RWPE2 (cell line): Measurements from ENCODE around the gene CLRN2.

Source experiments
- ATAC-seq: fragments of 200-7000 bp; cut with Tn5 transposase; 3 replicates; pipeline ENCODE4 v1.9.1; 2021; ENCODE audit warnings: low read depth
- DNase-seq: peaks from one replicate; pipeline ENCODE4 v3.0.0-alpha.2; 2020; ENCODE audit warnings: low spot score
- H3K27ac ChIP-seq: fragments of 450-650 bp; 2 replicates; pipeline ENCODE4 v1.5.1; 2017; ENCODE audit warnings: mild to moderate bottlenecking; ENCODE audit not compliant: poor library complexity, severe bottlenecking
- H3K27me3 ChIP-seq: fragments of 250-450 bp; sonication (Bioruptor Pico); 2 replicates; pipeline ENCODE4 v1.5.1; 2021; ENCODE audit warnings: mild to moderate bottlenecking, moderate library complexity; ENCODE audit not compliant: insufficient read depth, poor library complexity, severe bottlenecking
- H3K36me3 ChIP-seq: fragments of 250-450 bp; sonication (Bioruptor Pico); 2 replicates; pipeline ENCODE4 v1.5.1; 2020; ENCODE audit warnings: low read depth, mild to moderate bottlenecking, moderate library complexity
- H3K4me1 ChIP-seq: fragments of 250-450 bp; sonication (Bioruptor Pico); 2 replicates; pipeline ENCODE4 v1.5.1; 2021; ENCODE audit warnings: mild to moderate bottlenecking, moderate library complexity; ENCODE audit not compliant: insufficient read depth, poor library complexity, severe bottlenecking
- H3K4me3 ChIP-seq: fragments of 250-450 bp; sonication (Bioruptor Pico); 2 replicates; pipeline ENCODE4 v1.5.1; 2021; ENCODE audit warnings: mild to moderate bottlenecking, moderate library complexity; ENCODE audit not compliant: severe bottlenecking
- H3K9me3 ChIP-seq: fragments of 250-450 bp; sonication (Bioruptor Pico); 2 replicates; pipeline ENCODE4 v1.5.1; 2021; ENCODE audit warnings: mild to moderate bottlenecking, moderate library complexity; ENCODE audit not compliant: severe bottlenecking
- TF ChIP-seq, protein P1 (sequence below): fragments of 450-650 bp; IDR thresholded peaks from one replicate; pipeline ENCODE4 v1.5.1; 2017; ENCODE audit warnings: mild to moderate bottlenecking, moderate library complexity; ENCODE audit not compliant: poor library complexity, severe bottlenecking

Gene CLRN2

DNA sequence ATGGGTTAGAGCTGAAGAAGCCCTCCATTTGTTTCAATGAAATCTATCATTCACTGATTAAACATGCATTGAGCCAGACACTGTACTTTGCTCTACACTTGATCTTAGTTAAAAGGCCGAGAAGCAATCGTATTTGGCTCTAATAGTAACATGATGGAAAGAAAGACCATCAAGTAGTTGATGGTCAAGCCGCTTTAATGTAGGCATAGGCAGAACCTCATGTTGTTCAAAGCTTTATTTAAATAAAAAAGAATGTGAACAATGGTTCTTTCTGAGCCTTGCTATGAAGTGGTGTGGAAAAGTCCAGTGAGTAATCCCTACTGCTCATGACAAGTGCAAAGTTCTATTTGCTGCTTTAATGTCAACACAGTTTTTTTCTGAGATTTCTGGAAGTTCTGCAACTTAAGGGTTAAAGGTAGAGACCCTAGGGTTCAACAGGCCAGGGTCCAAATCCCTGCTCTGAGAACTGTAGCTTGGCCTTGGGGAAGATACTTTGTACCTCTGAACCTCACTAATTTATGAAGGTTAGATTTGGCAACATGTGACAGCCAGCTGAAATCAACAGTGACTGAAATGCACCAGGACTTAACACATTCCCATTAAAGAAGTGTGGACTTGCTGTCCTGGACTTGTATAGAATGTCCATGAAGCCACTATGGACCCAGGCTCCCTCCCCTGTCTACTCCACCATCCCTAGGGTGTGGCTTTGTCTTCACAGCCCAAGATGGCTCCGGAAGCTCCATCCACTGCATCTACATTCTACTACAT is 44.2 kb downstream of the CLRN2 start:
- Histone ChIP-seq H3K9me3 (no peaks in the 10 kb centered on the region), H3K4me1 (no peaks in the 10 kb centered on the region), H3K27me3 (peaks cover 4% of the 10 kb centered on the region), H3K4me3 (no peak overlapping the region), H3K36me3 (no peaks in the 10 kb centered on the region), H3K27ac (no peak overlapping the region)
- no peak for ATAC-seq
- TF ChIP-seq, protein P1, sequence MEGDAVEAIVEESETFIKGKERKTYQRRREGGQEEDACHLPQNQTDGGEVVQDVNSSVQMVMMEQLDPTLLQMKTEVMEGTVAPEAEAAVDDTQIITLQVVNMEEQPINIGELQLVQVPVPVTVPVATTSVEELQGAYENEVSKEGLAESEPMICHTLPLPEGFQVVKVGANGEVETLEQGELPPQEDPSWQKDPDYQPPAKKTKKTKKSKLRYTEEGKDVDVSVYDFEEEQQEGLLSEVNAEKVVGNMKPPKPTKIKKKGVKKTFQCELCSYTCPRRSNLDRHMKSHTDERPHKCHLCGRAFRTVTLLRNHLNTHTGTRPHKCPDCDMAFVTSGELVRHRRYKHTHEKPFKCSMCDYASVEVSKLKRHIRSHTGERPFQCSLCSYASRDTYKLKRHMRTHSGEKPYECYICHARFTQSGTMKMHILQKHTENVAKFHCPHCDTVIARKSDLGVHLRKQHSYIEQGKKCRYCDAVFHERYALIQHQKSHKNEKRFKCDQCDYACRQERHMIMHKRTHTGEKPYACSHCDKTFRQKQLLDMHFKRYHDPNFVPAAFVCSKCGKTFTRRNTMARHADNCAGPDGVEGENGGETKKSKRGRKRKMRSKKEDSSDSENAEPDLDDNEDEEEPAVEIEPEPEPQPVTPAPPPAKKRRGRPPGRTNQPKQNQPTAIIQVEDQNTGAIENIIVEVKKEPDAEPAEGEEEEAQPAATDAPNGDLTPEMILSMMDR = no peak
- DNase-seq = no peak

DNA sequence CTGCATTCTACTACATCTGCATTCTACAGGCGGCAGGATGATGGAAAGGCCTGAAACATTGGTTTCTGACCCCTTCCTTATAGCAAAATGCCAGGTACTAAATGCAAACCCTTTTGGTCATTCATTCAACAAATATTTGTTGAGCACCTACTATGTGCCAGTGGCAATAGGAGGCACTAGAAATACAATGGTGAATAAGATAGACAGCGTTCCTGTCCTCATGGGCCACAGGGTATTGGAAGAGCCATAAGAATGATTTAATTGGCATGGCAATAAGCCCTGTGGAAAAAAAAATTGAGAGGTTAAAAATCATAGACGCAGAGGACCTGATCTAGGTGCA is 44.7 kb downstream of the CLRN2 start:
- H3K27me3 ChIP-seq = peaks cover 4% of the 10 kb centered on the region
- H3K27ac ChIP-seq = no peak overlapping the region
- no peaks in the 10 kb centered on the region for H3K9me3 ChIP-seq
- H3K36me3 ChIP-seq = no peaks in the 10 kb centered on the region
- no peak for DNase-seq
- ATAC-seq = no peak
- TF ChIP-seq, protein P1 = no peak
- H3K4me1 ChIP-seq = no peaks in the 10 kb centered on the region
- H3K4me3 ChIP-seq = no peak overlapping the region

DNA sequence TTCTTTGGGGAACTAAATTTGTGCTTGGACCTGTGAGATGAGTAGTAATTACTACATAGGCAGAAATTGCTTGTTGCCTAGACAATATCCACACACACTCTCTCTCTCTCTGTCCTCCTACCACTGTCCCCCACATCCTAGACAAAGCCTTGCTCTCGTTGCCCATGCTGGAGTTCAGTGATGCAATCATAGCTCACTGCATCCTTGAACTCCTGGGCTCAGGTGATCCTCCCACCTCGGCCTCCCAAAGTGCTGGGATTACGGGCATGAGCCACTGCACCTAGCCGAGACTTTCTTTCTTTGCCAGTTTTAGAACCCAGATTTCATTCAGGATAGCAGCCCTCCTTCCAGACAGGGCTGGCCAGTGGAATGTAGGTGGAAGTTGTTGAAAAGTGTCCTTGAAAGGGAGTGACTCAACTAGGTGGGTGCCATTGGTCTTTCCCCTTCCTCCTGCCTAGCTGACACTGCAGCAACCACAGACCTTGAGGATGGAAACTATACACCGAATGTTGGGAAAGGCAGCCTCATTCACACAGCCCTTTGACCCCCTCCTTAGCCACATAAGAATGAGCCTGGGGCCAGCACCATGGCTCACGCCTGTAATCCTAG is 45.2 kb downstream of the CLRN2 start:
- Histone ChIP-seq H3K4me1 (no peaks in the 10 kb centered on the region), H3K9me3 (no peaks in the 10 kb centered on the region), H3K36me3 (no peaks in the 10 kb centered on the region), H3K27me3 (peaks cover 3% of the 10 kb centered on the region), H3K27ac (no peak overlapping the region), H3K4me3 (no peak overlapping the region)
- TF ChIP-seq, protein P1 = no peak
- ATAC-seq (no peak), DNase-seq (no peak)

DNA sequence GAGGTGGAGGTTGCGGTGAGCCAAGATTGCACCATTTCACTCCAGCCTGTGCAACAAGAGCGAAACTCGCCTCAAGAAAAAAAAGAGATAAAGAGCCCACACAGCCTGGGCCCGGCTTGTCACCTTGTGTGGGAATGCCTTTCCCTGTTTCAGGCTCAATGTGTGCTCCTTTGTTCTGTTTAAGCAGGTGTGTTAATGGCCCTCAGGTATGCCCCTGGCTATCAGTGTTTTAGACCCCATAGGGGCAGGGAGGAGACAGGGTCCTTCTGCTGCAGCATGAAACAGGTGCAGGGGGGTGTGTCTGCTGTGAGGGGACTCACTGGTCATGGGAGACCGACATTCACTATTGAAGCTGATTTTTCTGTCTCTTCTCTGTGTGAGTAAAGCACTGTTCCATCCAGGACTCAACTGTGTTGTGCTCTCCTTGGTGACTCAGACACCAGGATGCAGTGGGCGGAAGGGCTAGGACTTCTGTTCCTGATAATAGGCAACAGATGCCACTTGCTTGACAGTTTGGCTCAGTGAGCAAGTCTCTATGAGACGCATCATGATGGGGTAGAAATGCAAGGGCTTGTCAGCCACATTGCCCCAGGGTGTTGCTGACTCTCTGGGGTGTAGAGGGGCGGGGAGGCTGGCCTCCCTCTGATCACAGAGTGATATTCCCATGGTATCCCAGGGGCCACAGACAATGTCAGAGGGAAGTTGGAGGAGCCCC is 46.4 kb downstream of the CLRN2 start:
- TF ChIP-seq, protein P1 = no peak
- no peaks in the 10 kb centered on the region for H3K36me3 ChIP-seq
- no peaks in the 10 kb centered on the region for H3K27me3 ChIP-seq
- peak; percentile 72 for ATAC-seq
- no peak overlapping the region for H3K27ac ChIP-seq
- no peak overlapping the region for H3K4me3 ChIP-seq
- H3K4me1 ChIP-seq = no peaks in the 10 kb centered on the region
- H3K9me3 ChIP-seq = no peaks in the 10 kb centered on the region
- no peak for DNase-seq
